ENCODE results near the gene ANKRD30B.
"Not testable (repeated sequence)": the region's sequence is repeated elsewhere in the genome, so short reads cannot be mapped to it uniquely, and the experiment has no call there.

The ANKRD30B gene

GRCh38 chr18:14858514-14858913 is 110.5 kb downstream of the ANKRD30B start:
- not testable (repeated sequence) for DNase-seq

GRCh38 chr18:14859995-14860394 is 112.0 kb downstream of the ANKRD30B start:
- not testable (repeated sequence) for DNase-seq

GRCh38 chr18:14866426-14866825 is 118.5 kb downstream of the ANKRD30B start:
- DNase-seq = not testable (repeated sequence)

- DNase-seq = not testable (repeated sequence)
Observed at GRCh38 chr18:14867988-14868387, 120.0 kb downstream of the ANKRD30B start.

GRCh38 chr18:14868825-14869224 is 120.9 kb downstream of the ANKRD30B start:
- DNase-seq = not testable (repeated sequence)

GRCh38 chr18:14878826-14879225 is 130.9 kb downstream of the ANKRD30B start:
- DNase-seq = not testable (repeated sequence)

- DNase-seq = no peak
Observed at GRCh38 chr18:14900435-14900834, 152.5 kb downstream of the ANKRD30B start.

All from midbrain (tissue), 1 donor.